GM12878 (cell line): Measurements from ENCODE around the gene ZFP62. TPM values are rescaled to one million over a fixed set of nuclear protein-coding genes. Genes with fewer than 3 reads are reported as not detected.
A peak's percentile ranks its signal among the peaks of the same experiment; 100 is the strongest.

ENCODE experiments used
- ATAC-seq: fragments of 200-7000 bp; cut with Tn5 transposase; 3 replicates; pipeline ENCODE4 v1.9.1; 2020; ENCODE audit warnings: mild to moderate bottlenecking, moderate library complexity
- BruUV-seq: library from RNA; stranded (reverse); fragments of 400-500 nt; replicated peaks from 2 replicates; lab custom pipeline; 2021; lab: Mats Ljungman, UMichigan
- CTCF ChIA-PET: fragments of 300-600 bp; sonication (Branson Sonifier 250); formaldehyde crosslinking; extraction: SDS; loops from one replicate; lab custom pipeline; 2021; ENCODE audit warnings: inconsistent platforms; lab: Yijun Ruan, JAX
- POLR2A ChIA-PET: fragments of 350-600 bp; formaldehyde crosslinking; extraction: SDS; loops from one replicate; lab custom pipeline; 2021; ENCODE audit warnings: inconsistent platforms; lab: Charles Lee
- RAD21 ChIA-PET: fragments of 300-600 bp; sonication (Branson Sonifier 250); formaldehyde crosslinking; loops from one replicate; lab custom pipeline; 2023; ENCODE audit warnings: antibody characterized with exemption; ENCODE audit not compliant: unreplicated experiment; lab: Charles Lee
- SMC1A ChIA-PET: fragments of 300-600 bp; sonication (Branson Sonifier 250); formaldehyde crosslinking; loops from one replicate; lab custom pipeline; 2023; ENCODE audit not compliant: unreplicated experiment, uncharacterized antibody; lab: Charles Lee
- DNase-seq: peaks from one replicate; pipeline ENCODE4 v3.0.0-alpha.2; 2011; ENCODE audit warnings: low read depth, low spot score
- FAIRE-seq: peaks from 3 replicates; lab custom pipeline; 2011; peaks lifted over from hg19 to GRCh38; lab: Jason Lieb, UNC
- H2AFZ ChIP-seq: 2 replicates; pipeline ENCODE4 v1.6.0; 2011; ENCODE audit warnings: low read depth, low read length, control low read depth; ENCODE audit not compliant: control insufficient read depth
- H3K27ac ChIP-seq: 2 replicates; pipeline ENCODE4 v1.5.1; 2011; ENCODE audit warnings: control low read depth; ENCODE audit not compliant: control insufficient read depth, insufficient read depth
- H3K27me3 ChIP-seq, 2 experiments: replicated peaks in 1 of 2; 2 replicates each; pipeline versions ENCODE4 v1.6.0 to v1.6.1; 2011; ENCODE audit warnings: low read length in 1 of 2; ENCODE audit not compliant: control insufficient read depth in 2 of 2, insufficient read depth in 2 of 2
- H3K36me3 ChIP-seq, 2 experiments: 2 replicates each; pipeline ENCODE4 v1.5.1; 2011; ENCODE audit warnings: low read length in 1 of 2; ENCODE audit not compliant: control insufficient read depth in 2 of 2, insufficient read depth in 2 of 2
- H3K4me1 ChIP-seq: 2 replicates; pipeline ENCODE4 v1.6.1; 2011; ENCODE audit warnings: mild to moderate bottlenecking, low read length, moderate library complexity, mixed read lengths; ENCODE audit not compliant: control insufficient read depth, insufficient read depth
- H3K4me2 ChIP-seq: 2 replicates; pipeline ENCODE4 v1.6.0; 2011; ENCODE audit warnings: control low read depth; ENCODE audit not compliant: control insufficient read depth, insufficient read depth
- H3K4me3 ChIP-seq: fragments of 200-600 bp; sonication (generic); 2 replicates; pipeline ENCODE4 v1.5.1; 2016
- H3K79me2 ChIP-seq: 2 replicates; pipeline ENCODE4 v1.6.0; 2011; ENCODE audit warnings: low read length; ENCODE audit not compliant: control insufficient read depth, insufficient read depth
- H3K9ac ChIP-seq: 2 replicates; pipeline ENCODE4 v1.8.0; 2011; ENCODE audit warnings: low read length, control low read depth, mixed read lengths; ENCODE audit not compliant: control insufficient read depth, insufficient read depth
- H3K9me3 ChIP-seq: replicated peaks from 3 replicates; pipeline ENCODE4 v1.5.1; 2011; ENCODE audit warnings: mild to moderate bottlenecking, low read length; ENCODE audit not compliant: control insufficient read depth, insufficient read depth
- H4K20me1 ChIP-seq: 2 replicates; pipeline ENCODE4 v1.6.0; 2011; ENCODE audit not compliant: control insufficient read depth, insufficient read depth
- IKZF1 ChIP-seq: fragments of 450-650 bp; conservative IDR thresholded peaks from 2 replicates; pipeline ENCODE4 v1.6.1; 2017; ENCODE audit warnings: antibody characterized with exemption, mild to moderate bottlenecking
- IKZF2 ChIP-seq, 2 experiments: fragments of 450-650 bp; IDR thresholded peaks; 2 replicates each; pipeline ENCODE4 v1.6.1; 2017; ENCODE audit warnings: mild to moderate bottlenecking in 2 of 2, moderate library complexity in 2 of 2
- MEF2B ChIP-seq: fragments of 450-650 bp; IDR thresholded peaks from 2 replicates; pipeline ENCODE4 v1.6.1; 2018; ENCODE audit warnings: mild to moderate bottlenecking, moderate library complexity; ENCODE audit not compliant: partially characterized antibody, poor library complexity, severe bottlenecking
- MTA2 ChIP-seq: fragments of 450-650 bp; IDR thresholded peaks from 2 replicates; pipeline ENCODE4 v1.6.1; 2016; ENCODE audit warnings: low read depth, mild to moderate bottlenecking, moderate library complexity
- POU2F2 ChIP-seq: IDR thresholded peaks from 3 replicates; pipeline ENCODE4 v1.6.1; 2011; ENCODE audit warnings: low read depth, mild to moderate bottlenecking, low read length, borderline replicate concordance
- SMC3 ChIP-seq: IDR thresholded peaks from 2 replicates; pipeline ENCODE4 v1.6.1; 2011; ENCODE audit warnings: low read length, improper control_type of control experiment, borderline replicate concordance
- TCF7 ChIP-seq: IDR thresholded peaks from 2 replicates; pipeline ENCODE4 v1.6.1; 2014; ENCODE audit warnings: antibody characterized with exemption, borderline replicate concordance
- WGBS: methylation state at CpG from one replicate; pipeline ENCODE4 v1.1.6; 2016; ENCODE audit warnings: low lambda C conversion rate; ENCODE audit not compliant: insufficient replicate concordance, insufficient coverage; ENCODE audit errors: missing lambda C conversion rate; 5-methylcytosine and 5-hydroxymethylcytosine counted together
- in situ Hi-C: fragments of 300-500 bp; cut with MboI; formaldehyde crosslinking; loops from 9 replicates; pipeline ENCODE4 v1.14.3; 2018; ENCODE audit warnings: mixed read lengths
- intact Hi-C: fragments of 100-400 bp; cut with micrococcal nuclease; formaldehyde crosslinking; loops from one replicate; pipeline ENCODE4 v1.14.2; 2022; ENCODE audit not compliant: unreplicated experiment
- polyA plus RNA-seq, 11 experiments: library from polyadenylated mRNA; depleted of rRNA in 4 of 11; unstranded in 6 of 11; stranded (reverse) in 5 of 11; fragments of >200 nt; fragmentation: Nextera tagmentation in 4 of 11; fragmentation: Illumina TruSeq in 1 of 11; extraction: Ambion mirVana in 4 of 11; extraction: Trizol in 1 of 11; gene quantifications; 1 replicate in 1 of 11; 2 replicates in 10 of 11; pipeline versions ENCODE4 v1.2.1 to v1.2.3, GENCODE V29; 2011 to 2016; ENCODE audit warnings: inconsistent platforms in 2 of 11, missing spikeins in 2 of 11, low read depth in 1 of 11
- total RNA-seq, 4 experiments: library from RNA; depleted of rRNA in 3 of 4; stranded (reverse); fragments of >200 nt in 3 of 4; fragmentation: Illumina TruSeq in 1 of 4; extraction: Trizol in 1 of 4; gene quantifications; 2 replicates each; pipeline versions ENCODE4 v1.2.1 to v1.2.3, GENCODE V29; 2013 to 2021

Gene ZFP62
- total and polyA plus RNA-seq, 10 of the 15 experiments (the other 5 are each of a cell fraction or from before 2014, with no cell fraction given) = 9.2 to 39.7 (median 21.1) TPM

DNA sequence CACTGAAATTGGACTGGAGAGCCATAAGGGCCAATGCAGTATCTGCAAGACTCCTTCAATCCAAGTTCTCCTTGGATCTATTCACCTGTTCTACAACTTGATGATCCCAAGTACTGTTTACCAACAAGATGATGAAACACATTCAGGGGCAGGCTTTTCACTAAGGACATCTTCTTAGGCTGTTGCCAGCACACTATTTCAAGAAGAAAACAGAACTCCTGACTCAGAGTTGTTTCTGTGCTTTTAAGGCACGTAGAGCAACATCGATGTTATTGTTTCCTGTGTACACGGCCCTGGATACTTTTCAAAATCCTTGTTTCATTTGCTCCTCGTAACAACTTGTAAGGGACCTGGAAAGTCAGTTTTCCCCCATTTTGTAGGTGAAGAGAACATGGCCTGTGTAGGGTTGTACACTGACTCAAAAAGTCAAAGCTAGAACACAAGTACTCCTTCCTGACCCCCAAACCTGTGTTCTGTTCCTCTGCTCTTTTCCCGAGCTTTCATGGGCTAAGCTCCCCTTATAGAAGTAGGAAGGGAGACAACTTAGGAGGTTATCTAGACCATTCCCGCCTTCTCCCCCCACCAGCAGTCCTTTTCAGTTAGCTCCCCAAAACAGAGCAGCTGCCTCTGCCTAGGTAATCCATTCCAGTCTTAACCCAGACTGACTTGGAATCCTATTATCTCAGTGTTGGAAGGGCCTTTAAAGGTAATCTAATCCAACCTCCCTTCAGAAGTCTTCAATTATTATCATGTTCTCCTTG, 53.2 kb downstream of the ZFP62 start (continued):
- no peak for TF ChIP-seq POU2F2
- no peak for TF ChIP-seq TCF7

DNA sequence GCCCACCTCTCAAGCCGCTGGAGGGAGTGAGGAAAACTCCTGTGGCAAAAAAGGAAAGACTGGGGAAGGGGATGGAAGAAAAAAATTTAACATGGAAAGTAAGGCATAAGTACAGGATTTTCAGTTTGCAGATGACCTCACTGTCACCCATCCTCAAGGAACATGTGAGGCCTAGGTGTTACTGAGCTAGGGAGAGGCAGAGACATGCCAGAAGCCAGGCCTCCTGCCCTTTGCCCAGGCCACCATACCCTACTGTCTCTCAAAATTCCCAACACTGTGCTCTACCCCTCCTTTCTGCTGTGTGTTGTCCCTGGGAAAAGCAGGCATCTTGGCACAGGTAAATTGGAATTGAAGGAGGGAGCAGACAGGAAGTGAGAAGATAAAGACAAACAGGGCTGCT, 54.0 kb downstream of the ZFP62 start:
- peak overlapping the region; percentile 97 for H3K4me3 ChIP-seq
- no peak for TF ChIP-seq MTA2
- no peak for TF ChIP-seq MEF2B
- peak in 1 of 2 experiments; percentile 33; a peak in 1 of 4 replicates for TF ChIP-seq IKZF2 (IDR thresholded peaks at IDR 0.05)
- 0 out of 2 replicates have a peak, but pooled peaks have one; percentile 21 for TF ChIP-seq IKZF1
- no peak for TF ChIP-seq SMC3
- peaks cover 77% of the 10 kb centered on the region for H3K79me2 ChIP-seq
- ATAC-seq (no peak), DNase-seq (no peak), FAIRE-seq (no peak)
- BruUV-seq = no TSS peak
- SMC1A ChIA-PET = interaction anchor here (1.2 to 3.1 kb wide), 4 partner anchors 19 to 60 kb away, joined by 3 to 13 read pairs (median 6); no protein-coding TSS in a partner anchor
- peak overlapping the region; percentile 90 for H3K9ac ChIP-seq
- H3K27me3 ChIP-seq = no peaks in the 10 kb centered on the region
- intact Hi-C loops (loop anchor here (5.0 to 10.0 kb wide), 2 partner anchors 348 to 365 kb away; no protein-coding TSS in a partner anchor), in situ Hi-C loops (loop anchor here (25.0 kb wide), 1 partner anchor 995 kb away; the partner anchor contains the start of genes MGAT4B and SQSTM1)
- 92% methylated on average over 1 of the region's 1 CpG for WGBS
- peak overlapping the region; percentile 94 for H3K27ac ChIP-seq
- peak overlapping the region; percentile 79 for H3K4me2 ChIP-seq
- no peaks in the 10 kb centered on the region for H4K20me1 ChIP-seq
- CTCF ChIA-PET = interaction anchor here (0.9 to 2.4 kb wide), 6 partner anchors 11 to 361 kb away, joined by 3 to 14 read pairs (median 5); no protein-coding TSS in a partner anchor
- H2AFZ ChIP-seq = no peak overlapping the region
- H3K4me1 ChIP-seq = peaks cover 24% of the 10 kb centered on the region
- POLR2A ChIA-PET = interaction anchor here (0.9 to 2.9 kb wide), 3 partner anchors 10 to 53 kb away, joined by 5 to 11 read pairs (median 10); no protein-coding TSS in a partner anchor
- no peaks in the 10 kb centered on the region for H3K9me3 ChIP-seq
- H3K36me3 ChIP-seq = no peaks in the 10 kb centered on the region; a peak in 1 of 4 replicates
- RAD21 ChIA-PET = interaction anchor here (0.7 to 1.4 kb wide), 7 partner anchors 18 to 170 kb away, joined by 3 to 4 read pairs (median 3); no protein-coding TSS in a partner anchor
